SK-N-MC (cell line): ENCODE measurements around the gene IGF2BP2.
"Not testable (repeated sequence)": the region's sequence is repeated elsewhere in the genome, so short reads cannot be mapped to it uniquely, and the experiment has no call there.

ENCODE experiments used
- DNase-seq: peaks from one replicate; pipeline ENCODE4 v3.0.0-alpha.2; 2011; ENCODE audit warnings: low read depth, low spot score
- H3K27ac ChIP-seq: fragments of 200-600 bp; sonication (generic); 2 replicates; pipeline ENCODE4 v1.5.1; 2016; ENCODE audit warnings: mixed run types
- H3K36me3 ChIP-seq: fragments of 200-600 bp; sonication (generic); 2 replicates; pipeline ENCODE4 v1.6.1; 2017; ENCODE audit warnings: antibody characterized with exemption, low read length, mixed read lengths; ENCODE audit not compliant: insufficient read depth
- H3K4me3 ChIP-seq: fragments of 200-600 bp; sonication (generic); 2 replicates; pipeline ENCODE4 v1.5.1; 2016
- H3K9ac ChIP-seq: fragments of 200-600 bp; sonication (generic); 2 replicates; pipeline ENCODE4 v1.8.0; 2017; ENCODE audit warnings: mixed run types, mixed read lengths; ENCODE audit not compliant: insufficient read length
- H3K9me3 ChIP-seq: fragments of 200-600 bp; sonication (generic); 2 replicates; pipeline ENCODE4 v1.6.1; 2017; ENCODE audit warnings: low read depth, mild to moderate bottlenecking, antibody characterized with exemption, low read length, moderate library complexity, mixed read lengths
- EZH2 ChIP-seq: fragments of 200-600 bp; sonication (generic); IDR thresholded peaks from one replicate; pipeline ENCODE4 v1.6.1; 2017; ENCODE audit warnings: antibody characterized with exemption
- FOXP2 ChIP-seq: optimal IDR thresholded peaks from 2 replicates; pipeline ENCODE3; 2011; ENCODE audit warnings: mild to moderate bottlenecking, moderate library complexity; ENCODE audit not compliant: insufficient read depth; ENCODE audit errors: extremely low read length, control extremely low read depth
- POLR2AphosphoS5 ChIP-seq: IDR thresholded peaks from 2 replicates; pipeline ENCODE4 v1.6.1; 2012; ENCODE audit warnings: mild to moderate bottlenecking, low read depth, low read length, borderline replicate concordance

Gene IGF2BP2

DNA sequence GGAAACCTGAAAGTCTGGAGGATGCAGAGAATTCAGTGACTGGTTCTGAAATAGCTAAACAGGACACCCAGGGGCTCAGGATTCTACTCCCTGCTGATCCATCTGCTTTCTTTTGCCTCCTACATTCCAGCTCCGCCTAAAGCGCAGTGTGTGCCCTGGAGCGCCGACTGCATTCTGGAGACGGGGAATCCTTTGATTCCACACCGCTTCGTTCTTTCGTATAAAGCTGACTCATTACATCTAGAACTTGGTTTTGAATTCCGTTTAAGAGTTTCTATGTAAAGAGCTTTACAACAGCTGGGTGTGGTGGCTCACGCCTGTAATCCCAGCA lies 177.0 kb downstream of the IGF2BP2 start:
- Histone ChIP-seq H3K36me3 (peaks cover 84% of the 10 kb centered on the region), H3K4me3 (no peak overlapping the region), H3K27ac (no peak overlapping the region), H3K9me3 (no peaks in the 10 kb centered on the region), H3K9ac (no peak overlapping the region)
- TF ChIP-seq FOXP2 (no peak), EZH2 (no peak), POLR2AphosphoS5 (no peak)
- no peak for DNase-seq

DNA sequence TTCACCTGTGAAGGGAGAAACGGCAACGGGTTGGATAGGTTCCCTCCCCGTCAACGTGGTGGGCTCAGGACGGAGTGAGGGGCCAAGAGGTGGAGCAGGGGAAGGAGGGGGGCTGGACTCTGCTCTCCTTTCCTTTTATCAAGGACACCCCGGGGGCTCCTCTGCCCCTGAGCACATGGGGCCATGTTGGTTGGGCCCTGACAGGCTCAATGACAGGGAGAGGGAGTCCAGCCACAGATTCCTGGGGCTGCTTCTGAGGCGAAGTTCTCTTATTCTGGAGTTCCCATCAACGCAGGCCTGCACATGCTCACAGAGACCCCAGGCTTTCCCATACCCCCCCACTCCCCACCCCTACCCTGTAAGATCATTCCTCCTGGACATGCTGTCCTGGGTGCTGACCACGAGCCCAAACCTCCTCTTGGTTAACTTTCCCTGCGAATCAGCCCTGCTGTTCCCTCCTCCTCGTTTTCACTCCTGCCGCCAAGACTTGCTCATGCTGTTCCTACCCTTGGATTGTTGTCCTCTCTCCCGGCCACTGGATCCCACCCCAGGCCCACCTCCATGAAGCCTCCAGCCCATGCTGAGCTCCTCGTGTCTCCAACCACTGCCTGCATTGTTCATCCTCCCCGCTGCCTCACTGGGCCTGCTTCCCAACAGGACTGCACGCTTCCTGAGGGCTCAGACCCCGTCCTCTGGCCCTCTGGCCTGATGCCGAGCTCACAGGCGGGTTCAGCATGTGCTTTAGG lies 177.5 kb downstream of the IGF2BP2 start:
- Histone ChIP-seq H3K36me3 (peaks cover 80% of the 10 kb centered on the region), H3K9ac (no peak overlapping the region), H3K4me3 (no peak overlapping the region), H3K27ac (no peak overlapping the region), H3K9me3 (no peaks in the 10 kb centered on the region)
- DNase-seq = no peak
- TF ChIP-seq POLR2AphosphoS5 (no peak), FOXP2 (no peak), EZH2 (no peak)

GRCh38 chr3:185646382-185647133 lies 178.3 kb downstream of the IGF2BP2 start:
- no peak for TF ChIP-seq FOXP2
- no peak for TF ChIP-seq EZH2
- no peak for TF ChIP-seq POLR2AphosphoS5
- H3K9ac ChIP-seq = no peak overlapping the region
- H3K36me3 ChIP-seq = peaks cover 76% of the 10 kb centered on the region
- H3K9me3 ChIP-seq = no peaks in the 10 kb centered on the region
- H3K27ac ChIP-seq = no peak overlapping the region
- no peak overlapping the region for H3K4me3 ChIP-seq
- no peak for DNase-seq

- DNase-seq = no peak
- no peak overlapping the region for H3K4me3 ChIP-seq
- TF ChIP-seq FOXP2 (no peak), EZH2 (no peak)
- H3K27ac ChIP-seq = no peak overlapping the region
- H3K36me3 ChIP-seq = peaks cover 70% of the 10 kb centered on the region
- no peak overlapping the region for H3K9ac ChIP-seq
- no peaks in the 10 kb centered on the region for H3K9me3 ChIP-seq
Observed at GRCh38 chr3:185645596-185646381, 179.1 kb downstream of the IGF2BP2 start.

DNA sequence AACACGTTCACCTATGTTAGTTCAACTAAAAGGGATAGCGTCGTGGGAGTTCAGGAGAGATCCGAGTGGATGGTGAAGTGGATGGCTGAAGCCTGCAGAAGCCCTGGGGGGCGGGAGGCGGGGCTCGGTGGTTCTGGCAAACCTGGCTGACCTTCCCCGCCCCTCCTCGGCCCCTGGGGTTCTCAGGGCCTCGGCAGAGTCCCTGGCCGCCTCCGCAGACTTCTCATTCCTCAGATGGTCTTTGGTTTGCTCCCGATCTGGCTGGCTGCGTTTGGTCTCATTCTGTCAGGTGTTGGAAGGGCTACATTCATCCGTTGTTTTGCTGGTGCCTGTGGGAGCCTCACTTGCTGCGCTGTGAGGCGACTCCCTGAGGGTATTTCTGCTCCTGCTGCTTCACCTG lies 179.7 kb downstream of the IGF2BP2 start:
- not testable (repeated sequence) for H3K27ac ChIP-seq, H3K9ac ChIP-seq, H3K4me3 ChIP-seq, DNase-seq, H3K9me3 ChIP-seq
- H3K36me3 ChIP-seq = peaks cover 64% of the 10 kb centered on the region

DNA sequence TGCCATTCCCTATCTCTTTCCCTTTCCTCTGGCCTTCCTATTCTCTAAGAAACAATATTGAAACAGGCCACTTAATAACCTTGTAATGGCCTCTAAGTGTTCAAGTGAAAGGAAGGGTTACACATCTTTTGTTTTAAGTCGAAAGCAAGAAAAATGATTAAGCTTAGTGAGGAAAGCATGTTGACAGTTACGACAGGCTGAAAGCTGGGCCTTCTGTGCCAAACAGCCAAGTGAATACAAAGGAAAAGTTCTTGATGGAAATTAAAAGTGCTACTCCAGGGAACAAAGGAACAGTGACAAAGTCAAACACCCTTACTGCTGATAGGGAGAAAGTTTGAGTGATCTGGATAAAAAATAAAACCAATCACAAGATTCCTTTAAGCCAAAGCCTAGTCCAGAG lies 184.5 kb downstream of the IGF2BP2 start:
- DNase-seq = no peak
- Histone ChIP-seq H3K9ac (no peak overlapping the region), H3K27ac (0 out of 2 replicates have a peak overlapping the region, but pooled peaks have one; percentile 2), H3K4me3 (no peak overlapping the region), H3K36me3 (peaks cover 17% of the 10 kb centered on the region; the same call in 1 of the 2 replicates), H3K9me3 (no peaks in the 10 kb centered on the region)
- no peak for TF ChIP-seq POLR2AphosphoS5
- TF ChIP-seq EZH2 = no peak
- no peak for TF ChIP-seq FOXP2

DNA sequence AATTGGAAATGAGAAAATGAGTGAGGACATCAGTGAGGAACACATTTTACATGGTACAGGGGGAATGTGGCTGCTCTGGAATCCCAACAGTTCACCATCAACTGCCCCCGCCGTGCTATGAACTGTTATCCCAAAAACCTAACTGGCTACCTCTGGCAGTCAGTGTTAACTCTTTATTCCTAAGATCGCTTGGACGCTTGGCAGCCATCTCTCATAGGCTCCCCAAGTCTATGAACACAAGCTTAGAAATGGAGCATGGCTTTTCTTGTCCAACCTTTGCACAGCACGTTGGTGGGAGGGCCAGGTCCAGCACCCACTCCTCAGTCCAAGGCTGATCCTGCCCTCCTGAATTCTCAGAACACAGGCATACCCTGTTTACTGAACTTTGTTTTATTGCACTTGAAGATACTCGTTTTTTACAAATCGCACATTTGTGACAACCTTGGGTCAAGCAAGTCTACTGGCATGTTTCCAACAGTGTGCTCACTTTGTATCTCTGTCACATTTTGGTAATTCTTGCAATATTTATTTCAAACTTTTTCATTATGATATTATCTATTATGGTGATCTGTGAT lies 185.1 kb downstream of the IGF2BP2 start:
- Histone ChIP-seq H3K36me3 (peaks cover 13% of the 10 kb centered on the region; the same call in 1 of the 2 replicates), H3K9ac (no peak overlapping the region), H3K27ac (no peak overlapping the region), H3K4me3 (no peak overlapping the region), H3K9me3 (no peaks in the 10 kb centered on the region)
- TF ChIP-seq FOXP2 = no peak
- no peak for TF ChIP-seq EZH2
- TF ChIP-seq POLR2AphosphoS5 = no peak
- DNase-seq = no peak

DNA sequence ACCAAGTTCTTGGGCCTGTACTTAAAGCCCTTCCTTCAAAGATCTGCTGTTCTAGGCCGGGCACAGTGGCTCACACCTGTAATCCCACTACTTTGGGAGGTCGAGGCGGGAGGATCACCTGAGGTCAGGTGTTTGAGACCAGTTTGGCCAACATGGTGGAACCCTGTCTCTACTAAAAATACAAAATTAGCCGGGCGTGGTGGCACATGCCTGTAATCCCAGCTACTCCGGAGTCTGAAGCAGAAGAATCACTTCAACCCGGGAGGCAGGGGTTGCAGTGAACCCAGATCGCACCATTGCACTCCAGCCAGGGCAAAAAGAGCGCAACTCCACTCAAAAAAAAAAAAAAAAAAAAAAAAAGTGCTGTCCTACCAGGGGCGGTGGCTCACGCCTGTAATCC lies 186.2 kb downstream of the IGF2BP2 start:
- H3K27ac ChIP-seq, DNase-seq, H3K4me3 ChIP-seq, H3K9ac ChIP-seq, H3K9me3 ChIP-seq: not testable (repeated sequence)
- H3K36me3 ChIP-seq = peaks cover 10% of the 10 kb centered on the region; the same call in 1 of the 2 replicates

DNA sequence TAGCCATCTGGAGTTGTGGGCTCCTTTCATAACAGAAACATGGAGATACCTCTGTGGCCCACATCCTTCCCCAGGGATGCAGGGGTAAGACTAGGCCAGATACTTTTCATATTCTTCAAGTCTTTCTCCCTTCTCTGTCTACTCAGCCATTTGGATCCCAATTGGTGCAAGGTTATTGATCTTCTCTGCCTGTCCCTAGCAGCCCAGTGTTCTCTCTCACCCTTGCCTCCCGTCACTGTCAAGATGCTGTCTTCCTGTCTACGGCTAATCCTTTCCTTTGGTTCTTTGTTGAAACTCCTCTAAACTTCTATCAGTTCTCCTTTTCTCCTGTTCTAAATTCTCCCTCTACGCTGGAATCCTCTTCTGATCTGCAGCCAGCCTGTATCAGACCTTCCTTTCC lies 187.5 kb downstream of the IGF2BP2 start:
- TF ChIP-seq POLR2AphosphoS5 = peak; percentile 55; the same call in 1 of the 2 replicates
- TF ChIP-seq EZH2 = no peak
- no peak for TF ChIP-seq FOXP2
- Histone ChIP-seq H3K9me3 (no peaks in the 10 kb centered on the region), H3K36me3 (peaks cover 5% of the 10 kb centered on the region; the same call in 1 of the 2 replicates), H3K9ac (no peak overlapping the region), H3K4me3 (no peak overlapping the region), H3K27ac (no peak overlapping the region)
- no peak for DNase-seq
